GM21529 (cell line): ENCODE data around the gene RAB11A.
A peak's percentile ranks its signal among the peaks of the same experiment; 100 is the strongest.

Source experiments
- ATAC-seq: cut with Tn5 transposase; IDR thresholded peaks from one replicate; pipeline ENCODE4 v1.9.1; 2021; ENCODE audit not compliant: unreplicated experiment

The RAB11A gene

DNA sequence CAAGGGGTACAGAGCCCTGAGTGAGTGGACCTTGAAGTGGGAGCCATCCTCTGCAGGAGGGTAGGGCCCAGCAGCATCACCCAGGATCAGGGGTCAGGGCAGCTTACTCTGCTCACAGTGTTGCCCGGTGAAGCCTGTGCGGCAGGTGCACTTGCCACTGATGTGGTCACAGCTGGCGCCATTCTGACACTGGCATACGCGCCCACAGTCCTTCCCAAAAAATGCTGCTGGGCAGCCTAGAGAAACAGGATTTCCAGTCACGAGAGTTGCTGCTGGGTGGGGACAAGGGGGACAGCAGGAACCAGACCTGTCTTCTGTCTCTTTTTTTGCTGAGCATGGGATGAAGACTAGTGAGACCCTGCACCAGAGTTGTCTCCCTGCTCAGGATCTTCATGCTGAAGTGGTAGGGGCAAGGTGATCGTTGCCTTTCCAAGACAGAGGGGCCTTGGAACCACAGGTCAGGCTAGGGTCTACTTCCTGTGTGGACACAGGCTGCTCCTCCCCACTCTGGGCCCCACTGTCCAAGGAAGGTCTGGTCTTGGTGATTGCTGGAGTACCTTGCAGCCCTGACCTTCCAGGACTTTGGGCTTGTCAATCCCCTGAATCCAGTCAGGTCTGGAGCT, 46.9 kb downstream of the RAB11A start:
- ATAC-seq: no peak

- peak; percentile 65 for ATAC-seq
These were observed 47.5 kb downstream of the RAB11A start for GRCh38 chr15:65916664-65917406.

GRCh38 chr15:65917407-65917756, 48.1 kb downstream of the RAB11A start:
- ATAC-seq: no peak

GRCh38 chr15:65917936-65918335, 48.6 kb downstream of the RAB11A start:
- ATAC-seq: no peak

GRCh38 chr15:65918357-65918920, 49.1 kb downstream of the RAB11A start:
- ATAC-seq: no peak

DNA sequence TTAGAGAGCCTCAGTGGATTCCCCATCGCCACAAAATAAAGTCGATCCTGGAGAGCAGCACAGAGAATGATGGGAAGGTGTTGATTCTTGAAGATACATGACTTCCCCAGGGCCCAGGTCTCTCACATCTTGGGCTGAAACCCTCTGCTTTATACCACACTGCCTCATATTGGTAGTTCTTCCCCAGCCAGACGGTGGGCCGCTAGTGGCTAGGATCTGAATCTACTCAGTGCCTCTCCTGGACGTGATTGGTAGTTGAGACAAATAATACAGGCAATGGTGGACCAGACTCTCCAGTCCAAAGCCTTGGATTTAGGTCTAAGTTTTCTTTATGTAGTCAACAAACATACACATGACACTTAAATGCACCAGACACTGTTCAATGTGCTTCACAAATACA, 49.7 kb downstream of the RAB11A start:
- ATAC-seq: no peak

DNA sequence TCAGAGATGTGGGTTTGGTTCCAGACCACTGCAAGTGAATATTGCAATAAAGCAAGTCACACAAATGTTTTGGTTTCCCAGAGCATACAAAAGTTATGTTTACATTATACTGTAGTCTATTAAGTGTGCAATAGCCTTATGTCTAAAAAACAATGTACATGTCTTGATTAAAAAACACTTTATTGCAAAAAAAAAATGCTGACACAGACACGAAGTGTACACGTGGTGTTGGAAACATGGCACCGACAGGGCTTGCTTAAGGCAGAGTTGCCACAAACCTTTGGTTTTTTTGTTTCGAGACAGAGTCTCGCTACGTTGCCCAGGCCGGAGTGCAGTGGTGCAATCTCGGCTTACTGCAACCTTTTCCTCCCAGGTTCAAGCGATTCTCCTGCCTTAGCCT, 50.1 kb downstream of the RAB11A start:
- ATAC-seq: no peak

GRCh38 chr15:65920121-65920520, 50.8 kb downstream of the RAB11A start:
- no peak for ATAC-seq

- peak; percentile 36 for ATAC-seq
These were observed 51.6 kb downstream of the RAB11A start for GRCh38 chr15:65920825-65921309.

GRCh38 chr15:65921780-65922179, 52.5 kb downstream of the RAB11A start:
- ATAC-seq: no peak

GRCh38 chr15:65922621-65923020, 53.3 kb downstream of the RAB11A start:
- no peak for ATAC-seq

- ATAC-seq: no peak
These were observed 54.0 kb downstream of the RAB11A start for GRCh38 chr15:65923264-65923663.

GRCh38 chr15:65924004-65924403, 54.7 kb downstream of the RAB11A start:
- ATAC-seq: no peak

GRCh38 chr15:65925338-65925737, 56.0 kb downstream of the RAB11A start:
- ATAC-seq: no peak

DNA sequence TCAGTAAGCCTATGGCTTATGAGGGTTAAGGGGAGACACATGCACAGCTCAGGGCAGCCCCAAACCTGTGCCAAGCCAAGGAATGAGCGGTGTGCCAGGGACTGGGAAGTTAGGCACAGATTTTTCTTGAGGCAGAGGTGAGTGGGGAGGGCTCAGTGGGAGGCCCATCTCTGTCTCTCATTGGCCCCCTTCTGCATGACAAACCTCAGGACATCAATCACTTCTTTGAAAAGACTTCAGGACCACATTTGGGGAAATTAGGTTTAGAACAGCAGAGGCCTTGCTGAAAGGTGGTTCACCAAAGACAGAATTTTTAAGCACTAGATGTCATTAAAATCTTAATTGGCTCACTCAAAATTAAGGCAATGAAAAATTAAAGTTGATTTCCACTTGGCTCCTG, 57.2 kb downstream of the RAB11A start:
- ATAC-seq: no peak

GRCh38 chr15:65926899-65927298, 57.6 kb downstream of the RAB11A start:
- no peak for ATAC-seq

- no peak for ATAC-seq
These were observed 58.3 kb downstream of the RAB11A start for GRCh38 chr15:65927545-65927944.

DNA sequence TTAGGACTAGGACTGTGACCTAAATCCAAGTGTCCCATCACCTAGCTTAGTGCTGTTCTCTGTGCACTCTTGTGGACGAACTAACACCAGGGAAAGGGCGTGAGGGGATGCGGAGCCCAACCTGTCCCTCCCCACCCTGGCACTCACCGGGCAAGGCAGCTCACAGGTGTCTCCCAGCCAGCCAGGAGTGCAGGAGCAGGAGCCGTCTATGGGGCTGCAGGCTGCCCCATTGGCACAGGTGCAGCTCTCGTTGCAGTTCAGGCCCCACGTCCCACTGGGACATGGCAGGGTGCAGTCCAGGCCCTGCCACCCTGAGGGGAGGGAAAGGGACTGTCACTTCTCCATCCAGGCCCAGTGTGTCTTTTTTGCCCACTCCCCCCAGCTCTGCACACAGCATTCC, 60.3 kb downstream of the RAB11A start:
- ATAC-seq: no peak

- no peak for ATAC-seq
These were observed 60.8 kb downstream of the RAB11A start for GRCh38 chr15:65930134-65930533.

DNA sequence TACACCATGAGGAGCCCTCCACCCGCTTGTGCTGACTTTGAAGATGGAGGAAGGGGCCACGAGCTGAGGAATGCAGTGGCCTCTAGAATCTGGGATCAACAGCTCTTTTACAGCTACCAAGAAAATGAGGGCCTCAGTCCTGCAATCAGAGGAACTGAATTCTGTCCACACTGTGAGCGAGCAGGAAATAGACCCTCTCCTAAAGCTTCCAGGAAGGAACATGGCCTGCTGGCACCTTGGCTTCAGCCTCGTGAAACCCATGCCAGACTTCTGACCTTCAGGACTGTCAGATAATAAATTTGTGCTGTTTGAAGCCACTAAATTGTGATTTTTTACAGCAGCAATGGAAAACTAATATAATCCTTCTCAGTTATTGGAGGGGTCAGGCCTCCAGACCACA, 61.9 kb downstream of the RAB11A start:
- ATAC-seq: no peak

GRCh38 chr15:65935391-65935790, 66.1 kb downstream of the RAB11A start:
- ATAC-seq: no peak

GRCh38 chr15:65936282-65936681, 67.0 kb downstream of the RAB11A start:
- no peak for ATAC-seq
